A673 (cell line): ENCODE results near the gene C4BPA. TPM values are rescaled to one million over a fixed set of nuclear protein-coding genes. Genes with fewer than 3 reads are reported as not detected.

Source experiments
- BruUV-seq: library from RNA; stranded (reverse); fragments of 400-500 nt; replicated peaks from 2 replicates; lab custom pipeline; 2021; lab: Mats Ljungman, UMichigan
- CTCF ChIA-PET: fragments of 300-600 bp; sonication (Branson Sonifier 250); formaldehyde crosslinking; loops from one replicate; lab custom pipeline; 2022; ENCODE audit warnings: antibody characterized with exemption; lab: Charles Lee
- POLR2A ChIA-PET: fragments of 300-600 bp; sonication (Branson Sonifier 250); formaldehyde crosslinking; loops from one replicate; lab custom pipeline; 2022; ENCODE audit warnings: antibody characterized with exemption; ENCODE audit not compliant: low non-redundant PET; lab: Charles Lee
- DNase-seq: peaks from one replicate; pipeline ENCODE4 v3.0.0-alpha.2; 2015; ENCODE audit warnings: low spot score
- H3K27ac ChIP-seq: fragments of 200-600 bp; sonication (generic); 2 replicates; pipeline ENCODE4 v1.5.1; 2016; ENCODE audit warnings: mixed run types, low read depth, mild to moderate bottlenecking, mixed read lengths, antibody characterized with exemption, low read length; ENCODE audit not compliant: poor library complexity, severe bottlenecking
- H3K27me3 ChIP-seq: fragments of 200-600 bp; sonication (generic); replicated peaks from 2 replicates; pipeline ENCODE4 v1.6.1; 2017; ENCODE audit warnings: mixed run types, low read depth, mild to moderate bottlenecking, mixed read lengths, antibody characterized with exemption, low read length; ENCODE audit not compliant: insufficient read depth, poor library complexity
- H3K36me3 ChIP-seq: fragments of 200-600 bp; sonication (generic); 2 replicates; pipeline ENCODE4 v1.6.1; 2016; ENCODE audit warnings: mixed run types, mild to moderate bottlenecking, mixed read lengths, antibody characterized with exemption, low read length; ENCODE audit not compliant: insufficient read depth, poor library complexity, severe bottlenecking
- H3K4me1 ChIP-seq: fragments of 200-600 bp; sonication (generic); 2 replicates; pipeline ENCODE4 v1.6.1; 2017; ENCODE audit warnings: mixed run types, mild to moderate bottlenecking, mixed read lengths, antibody characterized with exemption, low read length; ENCODE audit not compliant: insufficient read depth, poor library complexity, severe bottlenecking
- H3K4me3 ChIP-seq: fragments of 200-600 bp; sonication (generic); 2 replicates; pipeline ENCODE4 v1.5.1; 2016; ENCODE audit warnings: low read depth, mixed run types, mild to moderate bottlenecking, mixed read lengths, low read length; ENCODE audit not compliant: poor library complexity, severe bottlenecking
- H3K9me3 ChIP-seq: fragments of 200-600 bp; sonication (generic); 2 replicates; pipeline ENCODE4 v1.6.1; 2016; ENCODE audit warnings: mixed run types, low read depth, mild to moderate bottlenecking, mixed read lengths, antibody characterized with exemption, low read length; ENCODE audit not compliant: poor library complexity, severe bottlenecking
- EZH2 ChIP-seq: fragments of 200-600 bp; sonication (generic); IDR thresholded peaks from 2 replicates; pipeline ENCODE4 v1.6.1; 2017; ENCODE audit warnings: borderline replicate concordance, low read depth, mild to moderate bottlenecking, mixed read lengths, antibody characterized with exemption, low read length; ENCODE audit not compliant: poor library complexity, severe bottlenecking
- intact Hi-C: fragments of 100-400 bp; cut with micrococcal nuclease; formaldehyde crosslinking; loops from one replicate; pipeline ENCODE4 v1.10.0; 2022; ENCODE audit not compliant: unreplicated experiment
- total RNA-seq: library from RNA; stranded (reverse); gene quantifications from 2 replicates; pipeline ENCODE4 v1.2.3, GENCODE V29; 2021
- TF ChIP-seq, protein P1 (sequence below): fragments of 300-800, 200-600 bp; sonication (generic); conservative IDR thresholded peaks from 2 replicates; pipeline ENCODE4 v1.5.1; 2017; ENCODE audit warnings: low read depth, mild to moderate bottlenecking, antibody characterized with exemption, low read length, moderate library complexity, mixed read lengths

C4BPA gene
- total RNA-seq, 1 experiment from 2014 or later, result not detected

DNA sequence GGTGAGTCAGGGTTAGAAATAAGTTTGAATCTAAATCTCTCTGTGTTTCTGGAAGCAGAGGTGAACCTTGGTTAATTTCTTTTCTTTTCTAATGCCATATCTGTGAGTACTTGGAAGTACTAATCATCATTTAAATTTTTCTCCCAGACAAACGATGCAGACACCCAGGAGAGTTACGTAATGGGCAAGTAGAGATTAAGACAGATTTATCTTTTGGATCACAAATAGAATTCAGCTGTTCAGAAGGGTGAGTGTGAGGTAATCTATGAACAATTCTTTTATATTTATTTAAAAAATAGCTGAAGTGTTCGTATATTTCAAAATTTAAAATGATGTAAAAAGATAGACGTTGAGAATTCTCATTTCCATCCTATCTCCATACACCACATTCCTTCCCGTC, 11.2 kb downstream of the C4BPA start:
- DNase-seq, result no peak
- no peaks in the 10 kb centered on the region for H3K36me3 ChIP-seq
- no peaks in the 10 kb centered on the region for H3K9me3 ChIP-seq
- no peaks in the 10 kb centered on the region for H3K4me1 ChIP-seq
- H3K27ac ChIP-seq, result no peak overlapping the region
- CTCF ChIA-PET, result no interaction called here
- intact Hi-C loops, result no loop called here
- no peak for TF ChIP-seq EZH2
- TF ChIP-seq, protein P1, sequence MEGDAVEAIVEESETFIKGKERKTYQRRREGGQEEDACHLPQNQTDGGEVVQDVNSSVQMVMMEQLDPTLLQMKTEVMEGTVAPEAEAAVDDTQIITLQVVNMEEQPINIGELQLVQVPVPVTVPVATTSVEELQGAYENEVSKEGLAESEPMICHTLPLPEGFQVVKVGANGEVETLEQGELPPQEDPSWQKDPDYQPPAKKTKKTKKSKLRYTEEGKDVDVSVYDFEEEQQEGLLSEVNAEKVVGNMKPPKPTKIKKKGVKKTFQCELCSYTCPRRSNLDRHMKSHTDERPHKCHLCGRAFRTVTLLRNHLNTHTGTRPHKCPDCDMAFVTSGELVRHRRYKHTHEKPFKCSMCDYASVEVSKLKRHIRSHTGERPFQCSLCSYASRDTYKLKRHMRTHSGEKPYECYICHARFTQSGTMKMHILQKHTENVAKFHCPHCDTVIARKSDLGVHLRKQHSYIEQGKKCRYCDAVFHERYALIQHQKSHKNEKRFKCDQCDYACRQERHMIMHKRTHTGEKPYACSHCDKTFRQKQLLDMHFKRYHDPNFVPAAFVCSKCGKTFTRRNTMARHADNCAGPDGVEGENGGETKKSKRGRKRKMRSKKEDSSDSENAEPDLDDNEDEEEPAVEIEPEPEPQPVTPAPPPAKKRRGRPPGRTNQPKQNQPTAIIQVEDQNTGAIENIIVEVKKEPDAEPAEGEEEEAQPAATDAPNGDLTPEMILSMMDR, result no peak
- no TSS peak for BruUV-seq
- H3K4me3 ChIP-seq, result no peak overlapping the region
- POLR2A ChIA-PET, result no interaction called here
- H3K27me3 ChIP-seq, result peaks cover 21% of the 10 kb centered on the region

DNA sequence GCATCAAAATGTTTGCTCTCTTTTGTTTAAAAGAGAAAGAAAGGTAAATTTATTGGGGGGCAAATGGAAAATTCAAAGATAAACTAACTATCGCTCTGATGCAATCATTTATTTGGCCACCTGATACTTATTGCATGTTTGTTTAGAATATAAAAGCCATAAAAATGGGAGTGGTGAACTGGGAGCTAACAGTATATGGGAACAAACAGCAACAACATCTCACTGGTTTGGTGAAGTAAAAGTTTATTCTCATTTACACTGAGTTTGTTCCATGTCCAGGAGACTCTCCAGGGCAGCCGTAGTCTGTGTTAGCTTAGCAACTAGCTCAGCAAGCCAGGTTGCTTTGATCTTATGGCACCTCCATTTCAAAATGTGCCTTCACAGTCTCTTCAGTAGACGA, 20.4 kb downstream of the C4BPA start:
- Histone ChIP-seq H3K27me3 (peaks cover 23% of the 10 kb centered on the region), H3K4me3 (no peak overlapping the region), H3K36me3 (no peaks in the 10 kb centered on the region), H3K4me1 (no peaks in the 10 kb centered on the region), H3K27ac (no peak overlapping the region), H3K9me3 (peaks cover 4% of the 10 kb centered on the region)
- CTCF ChIA-PET, result no interaction called here
- DNase-seq, result no peak
- intact Hi-C loops, result no loop called here
- POLR2A ChIA-PET, result no interaction called here
- TF ChIP-seq EZH2, result no peak
- TF ChIP-seq, protein P1, result no peak
- no TSS peak for BruUV-seq

DNA sequence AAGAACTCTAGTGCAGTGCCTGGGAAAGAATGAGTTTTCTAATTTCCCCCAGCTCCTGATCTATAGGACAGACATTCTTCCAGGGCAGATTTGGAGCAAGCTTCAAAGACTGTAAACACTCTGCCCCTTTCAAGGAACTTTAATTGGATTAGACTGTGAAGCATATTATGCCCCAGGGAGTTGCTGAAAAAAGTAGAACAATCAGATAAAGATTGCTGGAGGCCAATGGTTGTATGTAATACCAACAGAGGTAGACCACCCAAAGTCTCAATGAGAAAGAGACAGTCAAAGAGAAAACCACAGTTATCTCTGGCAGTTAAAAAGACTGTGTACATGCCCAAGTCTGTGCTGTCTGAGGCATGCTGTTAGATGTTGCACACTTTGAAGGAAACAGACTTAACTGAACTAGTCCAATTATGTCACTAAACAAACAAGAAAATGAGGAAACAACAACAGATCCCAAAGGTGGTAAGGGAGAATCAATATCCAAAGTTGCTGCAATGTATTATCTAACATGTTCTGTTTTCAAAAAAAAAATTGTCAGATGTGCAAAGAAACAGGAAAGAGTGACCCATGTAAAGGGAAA, 24.4 kb downstream of the C4BPA start:
- ChIA-PET CTCF (no interaction called here), POLR2A (no interaction called here)
- Histone ChIP-seq H3K27me3 (peaks cover 26% of the 10 kb centered on the region), H3K4me3 (no peak overlapping the region), H3K36me3 (no peaks in the 10 kb centered on the region), H3K27ac (no peak overlapping the region), H3K9me3 (peaks cover 6% of the 10 kb centered on the region), H3K4me1 (no peaks in the 10 kb centered on the region)
- peak; percentile 61 for DNase-seq
- TF ChIP-seq EZH2, result no peak
- no TSS peak for BruUV-seq
- intact Hi-C loops, result no loop called here

DNA sequence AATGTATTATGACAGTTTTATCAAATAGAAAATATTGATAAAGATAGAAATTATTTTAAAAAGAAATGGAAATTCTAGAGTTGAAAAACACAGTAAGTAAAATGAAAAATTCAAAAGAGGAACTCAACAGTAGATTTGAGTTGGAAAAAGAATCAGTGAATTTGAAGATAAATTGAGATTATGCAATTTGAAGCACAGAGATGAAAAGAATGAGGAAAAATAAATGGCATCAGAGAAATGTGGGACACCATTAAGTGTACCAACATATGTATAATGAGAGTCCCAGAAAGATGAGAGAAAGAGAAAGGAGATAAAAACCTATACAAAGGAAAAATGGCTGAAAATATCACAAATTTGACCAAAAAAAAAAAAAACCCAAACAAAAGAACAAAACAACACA, 25.0 kb downstream of the C4BPA start:
- Histone ChIP-seq H3K4me1 (no peaks in the 10 kb centered on the region), H3K9me3 (peaks cover 6% of the 10 kb centered on the region), H3K27me3 (peaks cover 20% of the 10 kb centered on the region), H3K4me3 (no peak overlapping the region), H3K27ac (no peak overlapping the region), H3K36me3 (no peaks in the 10 kb centered on the region)
- TF ChIP-seq, protein P1, result no peak
- TF ChIP-seq EZH2, result no peak
- no peak for DNase-seq
- POLR2A ChIA-PET, result no interaction called here
- intact Hi-C loops, result no loop called here
- no TSS peak for BruUV-seq
- CTCF ChIA-PET, result no interaction called here
